GM12891 (cell line): Measurements from ENCODE around the gene IVNS1ABP.
A peak's percentile ranks its signal among the peaks of the same experiment; 100 is the strongest.

Experiments
- DNase-seq: peaks from one replicate; pipeline ENCODE4 v3.0.0; 2011; ENCODE audit warnings: low spot score; ENCODE audit not compliant: insufficient read length
- FAIRE-seq: peaks from 2 replicates; lab custom pipeline; 2011; peaks lifted over from hg19 to GRCh38; lab: Jason Lieb, UNC
- PAX5 ChIP-seq: IDR thresholded peaks from 2 replicates; pipeline ENCODE4 v1.6.1; 2011; ENCODE audit warnings: low read length, moderate library complexity, mild to moderate bottlenecking; ENCODE audit not compliant: insufficient read depth, severe bottlenecking
- POLR2A ChIP-seq: IDR thresholded peaks from 2 replicates; pipeline ENCODE4 v1.6.1; 2011; ENCODE audit warnings: low read depth, low read length, control low read depth
- POLR2AphosphoS5 ChIP-seq: IDR thresholded peaks from 2 replicates; pipeline ENCODE4 v1.6.1; 2011; ENCODE audit warnings: low read depth, low read length, control low read depth
- POU2F2 ChIP-seq: IDR thresholded peaks from 2 replicates; pipeline ENCODE4 v1.6.1; 2011; ENCODE audit warnings: low read depth, mild to moderate bottlenecking, control low read depth, low read length, moderate library complexity
- SPI1 ChIP-seq: IDR thresholded peaks from 2 replicates; pipeline ENCODE4 v1.6.1; 2011; ENCODE audit warnings: low read depth, low read length, control low read depth
- TAF1 ChIP-seq: IDR thresholded peaks from 2 replicates; pipeline ENCODE4 v1.6.1; 2011; ENCODE audit warnings: low read depth, low read length, control low read depth

The IVNS1ABP gene

DNA sequence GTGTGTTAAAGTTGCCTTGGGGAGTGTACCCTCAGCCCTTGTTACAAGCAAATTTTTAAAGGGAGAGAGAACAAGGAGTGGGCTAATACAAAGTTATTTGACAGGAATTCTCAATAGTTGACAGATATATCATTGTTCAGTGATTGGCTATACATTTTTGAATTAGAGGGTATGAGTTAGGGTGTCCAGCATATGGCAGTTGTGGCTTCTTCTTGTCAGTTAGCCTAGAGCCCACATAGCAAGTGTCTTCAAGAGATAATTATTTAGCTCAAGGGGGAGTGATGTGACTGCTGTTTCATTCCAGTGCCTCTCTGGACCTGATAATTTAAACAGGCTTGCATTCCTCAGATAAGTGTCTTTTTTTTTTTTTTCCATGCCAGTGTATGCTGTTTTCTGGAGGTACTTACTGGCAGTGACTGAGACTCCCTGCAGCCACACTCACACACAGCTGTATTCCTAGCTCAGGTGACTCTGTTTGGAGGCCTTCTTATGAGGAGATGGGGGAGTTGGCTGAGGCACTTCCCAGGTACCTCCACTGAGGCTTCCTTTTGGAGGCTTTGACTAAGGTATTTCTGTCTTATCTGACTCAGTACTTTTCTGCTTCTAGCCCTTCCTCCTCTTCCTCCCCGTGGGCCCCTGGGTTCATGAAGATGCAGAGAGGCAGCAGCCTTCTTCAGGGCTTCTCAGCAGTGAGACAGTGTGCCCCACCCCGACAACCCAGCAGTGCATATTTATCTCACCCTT is 32.3 kb downstream of the IVNS1ABP start:
- TF ChIP-seq POU2F2 = no peak
- TF ChIP-seq SPI1 = no peak
- no peak for TF ChIP-seq PAX5
- no peak for TF ChIP-seq TAF1
- TF ChIP-seq POLR2AphosphoS5 = no peak
- TF ChIP-seq POLR2A = no peak
- DNase-seq (no peak), FAIRE-seq (no peak)

DNA sequence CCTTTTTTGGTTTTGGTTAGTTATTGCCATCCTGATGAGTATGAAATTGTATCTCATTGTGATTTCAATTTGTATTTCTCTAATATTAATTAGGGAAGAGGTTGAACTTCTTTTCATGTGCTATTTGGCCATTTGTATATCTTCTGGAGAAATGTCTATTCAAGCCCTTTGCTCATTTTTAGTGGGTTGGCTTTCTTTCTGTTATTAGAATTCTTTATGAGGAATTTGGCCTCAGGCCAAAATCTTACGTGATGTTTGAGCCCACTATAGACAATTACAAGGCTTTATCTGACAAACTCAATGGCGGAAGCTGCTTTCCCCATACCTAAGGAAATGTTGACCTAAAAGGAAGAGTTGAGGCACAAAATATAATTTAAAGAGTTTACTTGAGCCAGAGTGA is 32.9 kb downstream of the IVNS1ABP start:
- DNase-seq (no peak), FAIRE-seq (no peak)
- TF ChIP-seq POLR2A (no peak), PAX5 (no peak), SPI1 (no peak), POU2F2 (no peak), TAF1 (no peak), POLR2AphosphoS5 (no peak)

DNA sequence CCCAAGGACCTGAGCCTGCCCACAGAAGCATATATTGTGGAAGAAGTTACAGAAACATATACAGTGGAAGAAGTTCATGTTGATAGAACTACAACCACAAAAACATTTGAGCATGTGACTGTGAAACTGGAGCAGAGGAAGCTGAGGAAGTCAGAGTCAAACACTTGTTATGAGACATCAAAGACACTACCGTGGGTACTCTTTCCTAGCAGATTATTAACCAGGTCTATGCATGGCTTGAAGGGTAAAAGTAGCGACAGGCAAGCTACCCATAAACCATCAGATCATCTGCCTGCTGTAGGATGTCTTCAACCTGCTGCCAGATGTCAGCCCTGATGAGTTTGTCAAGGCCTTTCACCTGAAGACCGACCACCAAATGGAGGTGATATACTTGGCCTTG is 35.8 kb downstream of the IVNS1ABP start:
- no peak for TF ChIP-seq POU2F2
- TF ChIP-seq POLR2AphosphoS5 = no peak
- TF ChIP-seq SPI1 = 0 out of 2 replicates have a peak, but pooled peaks have one; percentile 7
- FAIRE-seq = peak; percentile 40
- DNase-seq = no peak

DNA sequence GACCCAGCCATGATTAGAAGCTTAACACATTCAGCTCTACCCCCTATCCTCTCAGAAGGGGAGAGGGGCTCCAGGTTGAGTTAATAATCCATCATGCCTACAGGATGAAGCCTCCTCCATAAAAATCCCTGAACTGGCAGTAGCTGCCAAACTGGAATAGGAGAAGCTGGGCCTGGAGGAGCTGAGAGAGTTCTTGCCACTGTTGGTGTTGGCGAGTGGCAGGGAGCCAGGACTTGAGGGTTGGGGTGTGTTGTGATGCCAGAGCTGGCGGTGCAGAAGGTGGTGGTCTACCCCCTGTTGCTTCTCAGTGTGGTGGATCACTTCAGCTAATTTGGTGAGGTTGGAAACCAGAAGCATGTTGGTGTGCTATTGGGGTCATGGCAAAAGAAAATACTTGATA is 36.5 kb downstream of the IVNS1ABP start:
- FAIRE-seq = no peak
- DNase-seq = no peak
- TF ChIP-seq POU2F2 (no peak), TAF1 (no peak), POLR2AphosphoS5 (no peak), POLR2A (no peak), SPI1 (no peak), PAX5 (no peak)

- DNase-seq (no peak), FAIRE-seq (no peak)
- TF ChIP-seq POU2F2 = no peak
- no peak for TF ChIP-seq POLR2A
- no peak for TF ChIP-seq POLR2AphosphoS5
- no peak for TF ChIP-seq TAF1
- no peak for TF ChIP-seq SPI1
- TF ChIP-seq PAX5 = no peak
Observed at GRCh38 chr1:185279571-185279970, 37.5 kb downstream of the IVNS1ABP start.

DNA sequence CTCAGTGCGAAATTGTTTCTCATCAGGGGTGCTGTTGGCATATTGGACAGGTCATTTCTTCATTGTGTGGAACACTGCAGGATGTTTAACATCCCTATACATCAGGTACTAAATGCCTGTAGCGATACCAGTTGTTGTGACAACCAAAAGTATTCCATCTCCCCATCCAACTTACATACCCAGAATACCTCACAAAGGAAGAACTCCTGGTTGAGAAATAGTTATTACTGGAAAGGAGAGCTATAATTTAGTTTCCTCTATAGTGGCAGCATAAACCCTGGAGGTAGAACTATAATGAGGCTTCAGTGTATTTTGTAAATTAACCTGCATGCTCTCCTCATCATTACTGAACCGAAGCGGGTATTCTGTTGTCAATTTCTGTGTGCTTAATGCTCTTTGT is 45.1 kb downstream of the IVNS1ABP start:
- TF ChIP-seq POLR2A (no peak), POLR2AphosphoS5 (no peak), POU2F2 (no peak), TAF1 (no peak), SPI1 (no peak), PAX5 (no peak)
- FAIRE-seq (no peak), DNase-seq (no peak)

- no peak for FAIRE-seq
- no peak for DNase-seq
Observed at GRCh38 chr1:185268352-185268751, 48.7 kb downstream of the IVNS1ABP start.

GRCh38 chr1:185267701-185268100 is 49.3 kb downstream of the IVNS1ABP start:
- no peak for TF ChIP-seq POU2F2
- TF ChIP-seq POLR2A = no peak
- TF ChIP-seq PAX5 = no peak
- no peak for TF ChIP-seq SPI1
- no peak for TF ChIP-seq TAF1
- no peak for TF ChIP-seq POLR2AphosphoS5
- DNase-seq = no peak
- no peak for FAIRE-seq

More at GRCh38 chr1:185268352-185268751, 48.7 kb downstream of the IVNS1ABP start:
- TF ChIP-seq POLR2A = no peak
- TF ChIP-seq SPI1 = no peak
- no peak for TF ChIP-seq PAX5
- no peak for TF ChIP-seq TAF1
- no peak for TF ChIP-seq POLR2AphosphoS5
- no peak for TF ChIP-seq POU2F2

- DNase-seq (no peak), FAIRE-seq (no peak)
- TF ChIP-seq TAF1 (no peak), POLR2AphosphoS5 (no peak), PAX5 (no peak), SPI1 (no peak), POLR2A (no peak), POU2F2 (no peak)
Observed at GRCh38 chr1:185267301-185267700, 49.7 kb downstream of the IVNS1ABP start.

DNA sequence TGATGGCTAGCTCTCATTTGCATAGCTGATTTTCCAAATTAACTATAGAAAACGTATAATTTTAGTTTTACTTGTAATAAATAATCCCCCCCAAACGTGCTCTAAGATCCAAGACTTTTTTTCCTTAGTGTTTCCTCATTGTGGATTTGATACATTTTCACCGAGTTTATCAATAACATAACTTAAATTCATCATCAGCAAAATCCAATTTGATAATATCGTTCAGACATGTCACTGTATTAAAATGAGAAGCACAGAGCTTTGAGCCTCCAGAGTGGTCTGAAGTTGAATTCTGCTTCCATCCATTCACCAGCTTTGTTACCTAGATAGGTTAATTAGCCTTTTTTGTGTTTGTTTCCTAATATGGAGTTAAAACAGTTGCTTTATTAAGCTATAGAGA is 51.7 kb downstream of the IVNS1ABP start:
- no peak for FAIRE-seq

More for the DNA sequence above, 51.7 kb downstream of the IVNS1ABP start:
- no peak for DNase-seq
- TF ChIP-seq POLR2A = no peak
